Cardiac fibroblast (primary cell): ENCODE data around the gene LAMTOR5.
"Not testable (repeated sequence)": the region's sequence is repeated elsewhere in the genome, so short reads cannot be mapped to it uniquely, and the experiment has no call there.

Source experiments
- DNase-seq, 2 donors: peaks; one replicate each; pipeline versions ENCODE4 v3.0.0 to v3.0.0-alpha.2; 2010; ENCODE audit warnings: low read depth in 2 of 2
- H3K4me3 ChIP-seq, 2 donors: replicated peaks in 1 of 2; 1 replicate in 1 of 2; 2 replicates in 1 of 2; pipeline ENCODE4 v1.5.1; 2011; ENCODE audit warnings: low read depth in 2 of 2, low read length in 2 of 2, mild to moderate bottlenecking in 2 of 2, moderate library complexity in 1 of 2
- CTCF ChIP-seq: IDR thresholded peaks from one replicate; pipeline ENCODE4 v1.5.1; 2011; ENCODE audit warnings: low read depth, mild to moderate bottlenecking, low read length, inconsistent platforms

Gene LAMTOR5

GRCh38 chr1:110438893-110439292, 31.4 kb upstream of the LAMTOR5 start:
- H3K4me3 ChIP-seq: no peak overlapping the region
- TF ChIP-seq CTCF: no peak
- no peak for DNase-seq

- not testable (repeated sequence) for DNase-seq, H3K4me3 ChIP-seq
Observed at GRCh38 chr1:110437645-110438299, 30.3 kb upstream of the LAMTOR5 start.

GRCh38 chr1:110436635-110437034, 29.1 kb upstream of the LAMTOR5 start:
- no peak for DNase-seq
- H3K4me3 ChIP-seq: no peak overlapping the region
- TF ChIP-seq CTCF: no peak

- no peak overlapping the region for H3K4me3 ChIP-seq
- TF ChIP-seq CTCF: no peak
- peak in 1 of 2 donors; percentile 19 for DNase-seq
Observed at GRCh38 chr1:110434946-110435345, 27.5 kb upstream of the LAMTOR5 start.

GRCh38 chr1:110433803-110434202, 26.3 kb upstream of the LAMTOR5 start:
- peak; percentile 31 to 33 for DNase-seq
- H3K4me3 ChIP-seq: no peak overlapping the region
- no peak for TF ChIP-seq CTCF

GRCh38 chr1:110433213-110433612, 25.7 kb upstream of the LAMTOR5 start:
- no peak overlapping the region for H3K4me3 ChIP-seq
- DNase-seq: no peak
- no peak for TF ChIP-seq CTCF

GRCh38 chr1:110430901-110431300, 23.4 kb upstream of the LAMTOR5 start:
- no peak for TF ChIP-seq CTCF
- DNase-seq: no peak
- no peak overlapping the region for H3K4me3 ChIP-seq
